B cell (primary cell): Measurements from ENCODE around the gene MELK.

Source experiments
- EZH2 ChIP-seq: IDR thresholded peaks from 2 replicates; pipeline ENCODE4 v1.6.1; 2012; ENCODE audit warnings: borderline replicate concordance, low read depth, mild to moderate bottlenecking, moderate library complexity, low read length; ENCODE audit not compliant: insufficient read depth, poor library complexity, severe bottlenecking
- TF ChIP-seq, protein P1 (sequence below): fragments of 200-600 bp; IDR thresholded peaks from one replicate; pipeline ENCODE4 v1.8.0; 2022; ENCODE audit warnings: antibody characterized with exemption, mild to moderate bottlenecking

DNA sequence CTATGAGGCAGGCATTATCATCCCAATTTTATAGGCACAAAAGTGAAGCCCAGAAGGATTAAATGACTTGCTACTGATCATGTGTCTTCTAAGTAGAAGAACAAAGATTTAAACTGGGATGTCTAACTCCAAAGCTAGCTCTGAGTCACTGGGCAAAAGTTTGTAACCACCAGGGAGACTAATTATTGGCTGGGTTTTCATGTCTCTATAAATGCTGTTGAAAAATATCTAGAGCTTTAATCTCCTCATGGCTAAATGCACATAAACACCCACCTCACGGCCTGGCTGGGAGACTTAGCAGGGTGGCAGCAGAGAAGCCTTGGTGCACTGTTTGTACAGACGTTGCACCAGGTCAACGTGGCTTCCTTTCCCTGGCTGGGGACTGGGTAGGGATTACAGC, 144.6 kb downstream of the MELK start:
- TF ChIP-seq, protein P1, sequence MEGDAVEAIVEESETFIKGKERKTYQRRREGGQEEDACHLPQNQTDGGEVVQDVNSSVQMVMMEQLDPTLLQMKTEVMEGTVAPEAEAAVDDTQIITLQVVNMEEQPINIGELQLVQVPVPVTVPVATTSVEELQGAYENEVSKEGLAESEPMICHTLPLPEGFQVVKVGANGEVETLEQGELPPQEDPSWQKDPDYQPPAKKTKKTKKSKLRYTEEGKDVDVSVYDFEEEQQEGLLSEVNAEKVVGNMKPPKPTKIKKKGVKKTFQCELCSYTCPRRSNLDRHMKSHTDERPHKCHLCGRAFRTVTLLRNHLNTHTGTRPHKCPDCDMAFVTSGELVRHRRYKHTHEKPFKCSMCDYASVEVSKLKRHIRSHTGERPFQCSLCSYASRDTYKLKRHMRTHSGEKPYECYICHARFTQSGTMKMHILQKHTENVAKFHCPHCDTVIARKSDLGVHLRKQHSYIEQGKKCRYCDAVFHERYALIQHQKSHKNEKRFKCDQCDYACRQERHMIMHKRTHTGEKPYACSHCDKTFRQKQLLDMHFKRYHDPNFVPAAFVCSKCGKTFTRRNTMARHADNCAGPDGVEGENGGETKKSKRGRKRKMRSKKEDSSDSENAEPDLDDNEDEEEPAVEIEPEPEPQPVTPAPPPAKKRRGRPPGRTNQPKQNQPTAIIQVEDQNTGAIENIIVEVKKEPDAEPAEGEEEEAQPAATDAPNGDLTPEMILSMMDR, result no peak
- no peak for TF ChIP-seq EZH2
